EH (cell line): ENCODE results near the gene UCHL5.

Experiments used
- DNase-seq: peaks from one replicate; pipeline ENCODE4 v3.0.0-alpha.2; 2015; ENCODE audit warnings: low read depth

UCHL5 gene

GRCh38 chr1:192967211-192967877, 91.8 kb downstream of the UCHL5 start:
- no peak for DNase-seq

- DNase-seq, result no peak
Measured at GRCh38 chr1:192966073-192966472, 93.1 kb downstream of the UCHL5 start.

- DNase-seq, result no peak
Measured at GRCh38 chr1:192962901-192963300, 96.3 kb downstream of the UCHL5 start.
